Natural killer cell treated with Interleukin-12 subunit alpha and Interleukin-12 subunit beta and Interleukin-15 and Interleukin-18, amount 100 ng/mL, for 72 hours (primary cell): ENCODE results near the gene UBE2R2. TPM values are rescaled to one million over a fixed set of nuclear protein-coding genes. Genes with fewer than 3 reads are reported as not detected.
A peak's percentile ranks its signal among the peaks of the same experiment; 100 is the strongest.
"Not testable (repeated sequence)": the region's sequence is repeated elsewhere in the genome, so short reads cannot be mapped to it uniquely, and the experiment has no call there.

Experiments
- ATAC-seq, 2 donors: fragments of 150-1000 bp; cut with Tn5 transposase in 1 of 2; sonication (Bioruptor Pico), chemical (Tn5 transposase) in 1 of 2; 2 replicates each; pipeline ENCODE4 v1.10.0; 2021
- DNase-seq: peaks from one replicate; pipeline ENCODE4 v3.0.0; 2022; ENCODE audit warnings: low spot score
- H3K27ac Mint-ChIP-seq, 2 donors: 1 replicate in 1 of 2; 2 replicates in 1 of 2; pipeline ENCODE4 v1.8.0; 2022; ENCODE audit warnings: mixed read lengths in 2 of 2, mild to moderate bottlenecking in 1 of 2, moderate library complexity in 1 of 2
- H3K27me3 Mint-ChIP-seq, 2 donors: 1 replicate in 1 of 2; 2 replicates in 1 of 2; pipeline ENCODE4 v1.8.0; 2022; ENCODE audit warnings: mixed read lengths in 2 of 2
- H3K36me3 Mint-ChIP-seq: one replicate; pipeline ENCODE4 v1.8.0; 2022; ENCODE audit warnings: mixed read lengths
- H3K4me1 Mint-ChIP-seq, 2 donors: 1 replicate in 1 of 2; 2 replicates in 1 of 2; pipeline ENCODE4 v1.8.0; 2022; ENCODE audit warnings: low read depth in 2 of 2, mixed read lengths in 2 of 2, mild to moderate bottlenecking in 1 of 2
- H3K4me3 Mint-ChIP-seq: one replicate; pipeline ENCODE4 v1.8.0; 2022; ENCODE audit warnings: mixed read lengths
- H3K9me3 Mint-ChIP-seq: 2 replicates; pipeline ENCODE4 v1.8.0; 2022; ENCODE audit warnings: mixed read lengths
- total RNA-seq, 2 donors: library from RNA; stranded (reverse); gene quantifications; one replicate each; pipeline ENCODE4 v1.2.3, GENCODE V29; 2022

The UBE2R2 gene
- total RNA-seq, 2 donors from 2014 or later: 37.5 to 40.0 TPM

DNA sequence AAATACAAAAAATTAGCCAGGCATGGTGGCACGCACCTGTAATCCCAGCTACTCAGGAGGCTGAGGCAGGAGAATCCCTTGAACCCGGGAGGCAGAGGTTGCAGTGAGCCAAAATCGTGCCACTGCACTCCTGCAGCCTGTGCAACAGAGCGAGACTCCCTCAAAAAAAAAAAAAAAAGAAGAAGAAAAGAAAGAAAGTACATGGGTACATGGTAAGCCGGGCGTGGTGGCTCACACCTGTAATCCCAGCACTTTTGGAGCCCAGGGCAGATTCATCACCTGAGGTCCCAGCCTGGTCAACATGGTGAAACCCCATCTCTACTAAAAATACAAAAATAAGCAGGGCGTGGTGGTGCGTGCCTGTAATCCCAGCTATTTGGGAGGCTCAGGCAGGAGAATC, 46.1 kb downstream of the UBE2R2 start:
- not testable (repeated sequence) for ATAC-seq, DNase-seq, H3K4me3 Mint-ChIP-seq, H3K9me3 Mint-ChIP-seq, H3K27me3 Mint-ChIP-seq, H3K36me3 Mint-ChIP-seq, H3K27ac Mint-ChIP-seq
- peaks cover 21 to 32% of the 10 kb centered on the region in 2 donors for H3K4me1 Mint-ChIP-seq

DNA sequence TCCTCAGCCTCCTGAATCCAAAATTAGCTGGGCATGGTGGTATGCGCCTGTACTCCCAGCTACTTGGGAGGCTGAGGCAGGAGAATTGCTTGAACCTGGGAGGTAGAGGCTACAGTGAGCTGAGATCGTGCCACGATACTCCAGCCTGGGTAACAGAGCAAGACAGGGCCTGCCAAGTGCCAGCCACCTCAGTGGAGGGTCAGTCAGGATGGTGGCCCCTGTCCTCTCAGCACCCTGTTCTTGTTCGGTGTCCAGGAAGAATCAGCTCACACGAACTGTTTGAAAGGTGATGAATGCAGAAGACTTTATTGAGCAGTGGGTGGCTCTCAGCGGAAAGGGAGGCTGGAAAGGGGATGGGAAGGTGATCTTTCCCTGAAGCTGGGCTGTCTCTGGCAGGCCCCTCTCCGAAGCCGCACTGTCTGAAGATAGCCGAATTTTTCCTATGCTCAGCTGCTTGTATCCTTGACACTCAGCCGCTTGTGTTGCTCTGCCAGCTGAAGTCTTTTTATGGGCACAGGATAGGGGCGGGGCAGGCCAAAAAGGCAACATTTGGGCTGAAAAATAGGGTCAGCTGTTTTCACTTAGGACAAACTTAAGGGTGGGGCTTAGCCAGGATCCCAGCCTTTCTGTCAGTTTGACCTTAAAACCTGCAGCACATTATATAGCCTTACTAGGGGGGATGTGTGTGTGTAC, 50.9 kb downstream of the UBE2R2 start:
- Mint-ChIP-seq H3K36me3 (no peaks in the 10 kb centered on the region), H3K4me3 (no peak overlapping the region), H3K9me3 (no peaks in the 10 kb centered on the region), H3K4me1 (peaks cover 13 to 25% of the 10 kb centered on the region in 2 donors), H3K27ac (peak overlapping the region in 1 of 2 donors; percentile 54), H3K27me3 (no peaks in the 10 kb centered on the region)
- DNase-seq (no peak), ATAC-seq (no peak)

DNA sequence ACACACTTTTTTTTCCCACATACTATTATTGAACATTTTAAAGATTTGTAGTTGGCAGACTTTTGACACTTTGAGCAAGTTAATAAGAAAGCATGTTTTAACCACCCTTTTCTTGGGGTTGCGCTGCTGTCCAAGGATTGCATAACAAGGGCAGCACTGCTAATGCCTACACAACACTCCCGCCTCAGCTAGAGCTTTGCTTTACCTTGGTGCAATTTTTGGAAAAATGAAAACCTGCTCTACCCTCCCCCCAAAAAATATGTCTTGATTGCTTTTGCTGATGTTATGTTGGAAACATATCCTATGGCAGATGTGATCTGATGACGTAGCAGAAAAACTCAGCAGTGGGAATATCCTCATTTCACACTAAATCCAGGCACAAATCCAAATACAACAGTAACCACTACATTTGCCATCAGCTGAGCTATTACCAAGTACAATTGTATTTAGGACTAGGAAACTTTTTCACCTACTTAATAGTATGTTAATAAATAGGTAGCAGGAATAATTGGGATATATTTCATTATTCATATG, 51.5 kb downstream of the UBE2R2 start:
- Mint-ChIP-seq H3K36me3 (no peaks in the 10 kb centered on the region), H3K27me3 (no peaks in the 10 kb centered on the region), H3K27ac (no peak overlapping the region), H3K4me3 (no peak overlapping the region), H3K9me3 (no peaks in the 10 kb centered on the region), H3K4me1 (peaks cover 13 to 25% of the 10 kb centered on the region in 2 donors)
- DNase-seq (no peak), ATAC-seq (no peak)

DNA sequence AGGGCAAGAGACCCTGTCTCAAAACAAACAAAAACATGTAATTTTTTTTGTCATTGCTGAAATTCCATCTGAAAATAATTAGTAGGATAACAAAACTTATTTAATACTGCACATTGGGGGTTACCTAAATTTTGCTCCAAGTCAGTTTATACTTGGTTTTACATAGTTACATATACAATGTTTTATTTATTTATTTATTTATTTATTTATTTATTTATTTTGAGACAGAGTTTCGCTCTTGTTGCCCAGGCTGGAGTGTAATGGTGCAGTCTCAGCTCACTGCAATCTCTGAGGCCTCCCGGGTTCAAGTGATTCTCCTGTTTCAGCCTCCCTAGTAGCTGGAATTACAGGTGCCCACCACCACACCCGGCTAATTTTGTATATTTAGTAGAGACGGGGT, 52.3 kb downstream of the UBE2R2 start:
- not testable (repeated sequence) for H3K9me3 Mint-ChIP-seq, H3K4me3 Mint-ChIP-seq, ATAC-seq, H3K27ac Mint-ChIP-seq, H3K27me3 Mint-ChIP-seq, H3K36me3 Mint-ChIP-seq, DNase-seq
- H3K4me1 Mint-ChIP-seq: peaks cover 13 to 25% of the 10 kb centered on the region in 2 donors

DNA sequence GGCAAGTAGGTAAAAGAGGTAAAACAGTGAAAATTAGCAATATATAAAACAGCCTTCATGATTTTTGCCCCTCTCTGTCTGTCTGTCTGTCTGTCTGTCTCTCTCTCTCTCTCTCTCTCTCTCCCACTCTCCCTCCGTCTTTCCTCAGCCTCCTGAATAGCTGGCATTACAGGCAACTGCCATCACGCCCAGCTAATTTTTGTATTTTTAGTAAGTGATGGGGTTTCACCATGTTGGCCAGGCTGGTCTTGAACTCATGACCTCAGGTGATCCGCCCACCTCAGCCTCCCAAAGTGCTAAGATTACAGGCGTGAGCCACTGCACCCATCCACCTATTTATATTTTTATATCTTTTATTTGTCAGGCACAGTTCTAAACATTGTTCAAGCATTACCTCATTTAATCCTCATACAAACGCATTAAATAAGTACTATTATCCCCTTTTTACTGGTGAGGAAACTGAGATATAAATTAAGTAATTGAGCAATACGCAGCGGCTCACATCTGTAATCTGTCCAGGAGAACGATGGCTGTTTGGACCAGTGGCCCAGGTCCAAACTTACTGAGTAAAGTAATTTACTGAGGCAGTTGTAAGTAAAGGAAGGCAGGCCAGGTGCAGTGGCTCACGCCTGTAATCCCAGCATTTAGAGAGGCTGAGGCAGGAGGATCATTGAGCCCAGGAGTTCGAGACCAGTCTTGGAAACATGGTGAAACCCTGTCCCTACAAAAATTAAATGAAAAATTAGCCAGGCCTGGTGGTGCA, 60.9 kb downstream of the UBE2R2 start:
- no peaks in the 10 kb centered on the region for H3K27me3 Mint-ChIP-seq
- H3K4me1 Mint-ChIP-seq: peaks cover 27% of the 10 kb centered on the region in 2 donors
- peak overlapping the region in 1 of 2 donors; percentile 38 for H3K27ac Mint-ChIP-seq
- ATAC-seq (no peak), DNase-seq (no peak)
- H3K4me3 Mint-ChIP-seq: no peak overlapping the region
- H3K36me3 Mint-ChIP-seq: no peaks in the 10 kb centered on the region
- no peaks in the 10 kb centered on the region for H3K9me3 Mint-ChIP-seq

DNA sequence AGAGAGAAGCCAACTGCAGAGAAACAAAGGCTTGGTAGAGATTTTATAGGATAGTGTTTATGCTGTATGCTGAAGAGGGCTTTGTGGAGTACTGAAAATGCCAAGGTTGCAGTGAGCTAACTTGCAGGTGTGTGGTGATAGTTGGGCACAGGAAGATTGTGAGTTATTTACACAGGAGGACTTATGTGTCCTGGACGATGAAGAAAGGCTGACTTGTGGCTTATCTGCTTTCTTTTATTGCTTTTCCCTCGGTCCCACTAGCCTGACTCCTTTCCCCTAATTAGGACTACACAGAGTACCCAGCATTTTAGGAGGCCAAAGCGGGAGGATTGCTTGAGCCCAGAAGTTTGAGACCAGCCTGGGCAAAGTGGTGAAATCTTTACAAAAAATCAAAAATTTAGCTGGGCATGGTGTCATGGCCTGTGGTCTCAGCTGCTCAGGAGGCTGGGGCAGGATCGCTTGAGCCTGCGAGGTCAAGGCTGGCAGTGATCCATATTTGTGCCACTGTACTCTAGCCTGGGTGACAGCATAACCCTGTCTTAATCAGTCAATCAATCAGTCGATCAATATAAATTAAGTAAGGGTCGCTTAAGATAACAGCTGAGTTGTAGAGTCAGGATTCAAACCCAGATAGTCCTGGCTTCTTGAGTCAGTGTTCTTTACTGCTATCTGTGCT, 61.9 kb downstream of the UBE2R2 start:
- no peak for ATAC-seq
- no peak for DNase-seq
- Mint-ChIP-seq H3K4me3 (no peak overlapping the region), H3K27ac (peak overlapping the region in 1 of 2 donors; percentile 38), H3K9me3 (no peaks in the 10 kb centered on the region), H3K27me3 (no peaks in the 10 kb centered on the region), H3K4me1 (peaks cover 27 to 30% of the 10 kb centered on the region in 2 donors), H3K36me3 (no peaks in the 10 kb centered on the region)

DNA sequence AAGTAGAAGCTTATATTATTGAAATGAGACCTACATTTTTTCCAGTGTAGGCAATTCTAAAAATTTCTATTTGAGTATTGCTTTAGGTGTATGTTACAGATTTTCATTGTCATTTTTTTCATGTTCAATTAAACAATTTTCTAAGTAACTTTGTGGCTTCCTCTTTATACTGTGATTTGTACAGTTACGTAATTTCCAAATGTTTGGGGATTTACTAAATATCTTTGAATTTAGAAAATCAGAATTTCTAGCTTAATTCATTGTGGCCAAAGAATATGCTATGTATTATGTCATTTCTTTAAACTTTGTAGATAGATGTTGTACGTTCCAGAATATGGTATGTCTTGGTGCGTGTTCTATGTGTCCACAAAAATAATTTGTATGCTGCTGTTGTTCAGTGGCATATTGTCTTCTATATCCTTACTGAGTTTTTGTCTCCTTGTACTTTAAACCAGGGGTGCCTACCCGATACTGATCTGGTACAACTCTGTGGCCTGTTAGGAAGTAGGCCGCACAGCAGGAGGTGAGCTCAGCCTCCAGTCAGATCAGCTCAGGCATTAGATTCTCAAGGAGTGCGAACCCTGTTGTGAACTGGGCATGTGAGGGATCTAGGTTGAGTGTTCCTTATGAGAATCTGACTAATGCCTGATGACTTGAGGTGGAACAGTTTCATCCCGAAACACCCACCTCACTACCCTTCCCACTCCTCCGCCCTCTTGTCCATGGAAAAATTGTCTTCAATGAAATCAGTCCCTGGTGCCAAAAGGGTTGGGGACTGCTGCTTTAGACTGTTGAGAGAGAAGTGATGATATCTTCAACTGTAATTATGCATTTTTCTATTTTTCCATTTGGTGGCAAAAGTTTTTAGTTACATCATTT, 63.5 kb downstream of the UBE2R2 start:
- ATAC-seq: no peak
- H3K9me3 Mint-ChIP-seq: no peaks in the 10 kb centered on the region
- H3K27ac Mint-ChIP-seq: peak overlapping the region in 1 of 2 donors; percentile 73
- DNase-seq: no peak
- H3K4me1 Mint-ChIP-seq: peaks cover 39 to 44% of the 10 kb centered on the region in 2 donors
- no peaks in the 10 kb centered on the region for H3K27me3 Mint-ChIP-seq
- H3K4me3 Mint-ChIP-seq: no peak overlapping the region
- H3K36me3 Mint-ChIP-seq: no peaks in the 10 kb centered on the region

DNA sequence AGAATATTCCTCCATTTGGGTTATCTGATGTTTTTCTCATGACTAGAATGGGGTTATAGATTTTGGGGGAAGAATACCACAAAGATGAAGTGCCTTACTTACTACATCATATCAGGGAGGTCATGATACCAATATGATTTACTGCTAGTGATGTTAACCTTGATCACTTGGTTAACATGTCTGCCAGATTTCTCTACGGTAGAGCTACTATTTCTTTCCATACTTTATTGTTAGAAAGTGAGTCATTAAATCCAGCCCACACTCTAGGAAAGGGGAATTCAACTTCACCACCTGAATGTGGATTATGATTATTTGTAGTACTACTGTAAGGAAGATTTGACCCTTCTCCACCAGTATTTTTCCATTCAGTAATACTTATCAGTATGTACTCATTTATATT, 64.7 kb downstream of the UBE2R2 start:
- no peak for DNase-seq
- ATAC-seq: no peak
- Mint-ChIP-seq H3K4me1 (peaks cover 41 to 44% of the 10 kb centered on the region in 2 donors), H3K27me3 (no peaks in the 10 kb centered on the region), H3K4me3 (no peak overlapping the region), H3K36me3 (no peaks in the 10 kb centered on the region), H3K9me3 (no peaks in the 10 kb centered on the region), H3K27ac (peak overlapping the region in 1 of 2 donors; percentile 73)

DNA sequence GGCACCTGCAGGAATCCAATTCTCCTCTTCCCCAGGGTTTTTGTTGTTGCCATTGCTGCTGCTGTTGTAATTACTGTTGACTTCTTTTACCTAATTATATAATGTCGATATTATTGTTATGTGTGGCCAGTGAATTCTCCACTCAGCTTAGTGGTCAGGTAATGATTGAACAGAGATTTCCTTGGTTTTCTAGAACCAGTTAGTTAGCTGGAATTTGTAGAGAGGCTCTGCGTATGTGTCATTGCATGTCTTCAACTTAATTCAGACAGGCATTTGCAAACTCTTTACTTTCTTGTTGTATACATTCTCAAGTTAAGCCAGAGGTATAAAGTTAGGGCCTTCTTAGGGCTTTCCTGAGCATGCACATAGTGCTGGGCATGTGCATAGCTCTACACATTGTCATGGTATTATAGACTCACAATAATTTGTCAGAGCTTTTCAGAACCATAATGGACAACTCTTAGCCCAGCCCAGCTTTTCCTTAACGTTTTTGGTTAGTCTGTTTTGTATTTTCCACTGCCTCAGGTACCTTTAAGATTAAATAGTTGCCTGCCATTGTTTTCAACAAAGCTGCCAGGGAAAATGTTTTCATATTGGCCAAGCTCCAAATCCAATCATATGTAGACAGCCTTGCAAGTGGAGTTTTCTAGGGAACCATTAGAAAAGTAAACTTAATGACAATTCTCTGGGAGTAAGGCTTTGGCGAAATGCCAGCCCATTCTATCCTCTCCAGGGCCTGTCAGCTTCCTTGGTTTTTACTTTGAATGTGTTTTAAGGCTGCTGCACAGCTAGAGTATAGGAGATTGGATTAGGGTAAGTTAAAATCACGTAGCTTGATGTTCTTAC, 68.1 kb downstream of the UBE2R2 start:
- H3K27ac Mint-ChIP-seq: no peak overlapping the region
- H3K27me3 Mint-ChIP-seq: no peaks in the 10 kb centered on the region
- H3K9me3 Mint-ChIP-seq: no peaks in the 10 kb centered on the region
- no peak for ATAC-seq
- H3K4me3 Mint-ChIP-seq: no peak overlapping the region
- H3K36me3 Mint-ChIP-seq: no peaks in the 10 kb centered on the region
- DNase-seq: no peak
- H3K4me1 Mint-ChIP-seq: peaks cover 27 to 28% of the 10 kb centered on the region in 2 donors

DNA sequence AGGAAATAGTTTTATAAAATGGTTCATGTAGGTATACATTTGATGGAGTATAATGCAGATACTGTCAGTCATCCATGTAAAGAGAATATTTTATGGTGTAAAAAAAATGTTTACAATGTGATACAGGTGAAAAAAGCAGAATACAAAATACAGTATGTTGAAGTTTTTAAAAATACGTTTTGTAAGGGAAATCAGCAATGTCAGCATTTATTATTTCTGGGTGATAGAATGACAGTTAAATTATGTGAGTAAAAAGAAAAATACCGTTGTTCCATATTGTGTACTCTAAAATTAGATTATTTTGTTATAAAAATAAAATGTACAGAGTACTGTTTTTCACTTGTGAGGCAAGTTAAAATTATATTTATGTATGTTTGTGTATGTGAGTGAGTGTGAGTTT, 69.0 kb downstream of the UBE2R2 start:
- ATAC-seq (no peak), DNase-seq (no peak)
- no peaks in the 10 kb centered on the region for H3K36me3 Mint-ChIP-seq

DNA sequence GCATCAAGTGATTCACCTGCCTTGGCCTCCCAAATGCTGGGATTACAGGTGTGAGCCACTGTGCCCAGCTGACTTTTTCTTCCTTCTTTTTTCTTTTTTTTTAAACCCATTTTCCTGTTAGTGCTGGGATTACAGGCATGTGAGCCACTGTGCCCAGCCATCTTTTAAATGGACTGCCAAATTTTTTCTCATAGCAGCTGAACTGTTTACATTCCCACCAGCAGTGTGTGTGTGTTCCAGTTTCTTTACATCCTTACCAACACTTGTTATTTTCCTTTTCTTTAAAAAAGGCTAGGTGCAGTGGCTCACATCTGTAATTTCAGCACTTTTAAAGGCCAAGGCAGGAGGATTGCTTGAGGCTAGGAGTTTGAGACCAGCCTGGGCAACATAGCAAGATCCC, 76.9 kb downstream of the UBE2R2 start:
- Mint-ChIP-seq H3K27me3 (no peaks in the 10 kb centered on the region), H3K27ac (no peak overlapping the region), H3K9me3 (no peaks in the 10 kb centered on the region), H3K4me3 (no peak overlapping the region), H3K4me1 (peaks cover 5 to 8% of the 10 kb centered on the region in 2 donors), H3K36me3 (no peaks in the 10 kb centered on the region)
- DNase-seq (no peak), ATAC-seq (no peak)

More for the DNA sequence above, 69.0 kb downstream of the UBE2R2 start:
- no peak overlapping the region for H3K27ac Mint-ChIP-seq
- no peak overlapping the region for H3K4me3 Mint-ChIP-seq
- H3K4me1 Mint-ChIP-seq: peaks cover 20 to 22% of the 10 kb centered on the region in 2 donors
- H3K27me3 Mint-ChIP-seq: no peaks in the 10 kb centered on the region
- no peaks in the 10 kb centered on the region for H3K9me3 Mint-ChIP-seq

DNA sequence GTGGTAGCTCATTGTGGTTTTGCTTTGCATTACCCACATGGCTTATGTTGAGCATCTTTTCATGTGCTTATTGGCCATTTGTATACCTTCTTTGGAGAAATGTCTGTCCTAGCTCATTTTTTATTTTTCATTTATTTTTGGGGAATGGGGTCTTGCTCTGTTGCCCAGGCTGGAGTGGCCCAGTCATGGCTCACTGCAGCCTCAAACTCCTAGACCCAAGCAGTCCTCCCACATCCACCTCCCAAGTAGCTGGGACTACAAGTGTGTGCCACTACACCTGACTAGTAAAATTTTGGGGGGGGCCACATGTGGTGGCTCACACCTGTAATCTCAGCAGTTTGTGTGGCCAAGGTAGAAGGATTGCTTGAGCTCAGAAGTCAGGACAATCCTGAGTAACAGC, 77.4 kb downstream of the UBE2R2 start:
- ATAC-seq (no peak), DNase-seq (no peak)
- Mint-ChIP-seq H3K27me3 (no peaks in the 10 kb centered on the region), H3K4me1 (peaks cover 5 to 8% of the 10 kb centered on the region in 2 donors), H3K4me3 (no peak overlapping the region), H3K9me3 (no peaks in the 10 kb centered on the region), H3K27ac (no peak overlapping the region), H3K36me3 (no peaks in the 10 kb centered on the region)
